Activated CD4-positive, CD25-positive, alpha-beta regulatory T cell treated with anti-CD3 and anti-CD28 coated beads, Interleukin-2, amount 50 U/mL, for 72 hours (primary cell): Measurements from ENCODE around the gene SLC6A4.
"Not testable (repeated sequence)": the region's sequence is repeated elsewhere in the genome, so short reads cannot be mapped to it uniquely, and the experiment has no call there.

Experiments
- DNase-seq: peaks from one replicate; pipeline ENCODE4 v3.0.0; 2021

The SLC6A4 gene

DNA sequence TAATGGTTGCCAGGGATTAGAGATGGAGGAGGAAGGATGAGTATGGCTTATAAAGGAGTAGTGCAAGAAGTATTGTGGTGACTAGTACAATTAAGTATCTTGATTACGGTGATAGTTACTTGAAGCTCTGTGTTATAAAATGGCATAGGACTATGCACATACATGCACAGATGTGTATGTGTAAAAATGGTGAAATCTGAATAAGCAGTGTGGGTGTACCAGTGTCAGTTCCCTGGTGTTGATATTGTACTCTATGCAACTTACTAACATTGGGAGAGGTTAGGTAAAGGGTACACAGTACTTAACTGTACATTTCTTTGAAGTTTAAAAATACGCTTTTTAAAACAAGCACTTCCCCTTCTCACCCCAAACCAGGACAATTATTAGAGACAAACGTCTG is 70.3 kb downstream of the SLC6A4 start:
- DNase-seq = no peak

DNA sequence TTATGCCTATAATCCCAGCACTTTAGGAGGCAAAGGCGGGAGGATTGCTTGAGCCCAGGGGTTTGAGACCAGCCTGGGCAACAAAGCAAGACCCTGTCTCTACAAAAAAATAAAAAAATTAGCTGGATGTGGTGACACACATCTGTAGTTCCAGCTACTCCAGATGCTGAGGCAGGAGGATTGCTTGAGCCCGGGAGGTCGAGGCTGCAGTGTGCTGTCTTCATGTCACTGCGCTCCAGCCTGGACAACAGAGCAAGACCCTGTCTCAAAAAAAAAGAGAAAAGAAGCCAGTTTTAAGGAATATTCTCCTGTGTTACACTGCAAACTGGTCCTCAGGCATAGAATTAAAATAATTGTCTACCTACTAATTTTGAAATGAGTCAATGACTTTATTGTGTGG is 71.0 kb downstream of the SLC6A4 start:
- no peak for DNase-seq

DNA sequence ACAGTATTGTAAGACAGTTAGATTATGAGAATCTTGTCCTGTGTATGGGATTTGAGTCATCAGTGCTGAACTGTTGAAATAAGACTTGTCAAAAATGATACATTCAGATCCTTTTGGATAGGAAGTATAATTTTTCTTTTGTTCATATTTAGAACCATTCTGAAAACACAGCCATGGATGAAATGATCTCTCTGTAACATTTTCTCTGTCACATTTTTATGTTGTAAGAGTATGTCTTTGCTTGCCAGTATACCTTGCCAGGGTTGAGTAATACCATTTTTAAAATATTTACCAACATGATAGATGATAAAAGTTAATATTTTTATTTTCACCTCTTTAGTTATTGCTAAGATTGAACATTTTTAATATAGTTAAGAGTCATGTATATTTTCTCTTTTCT is 73.9 kb downstream of the SLC6A4 start:
- no peak for DNase-seq

DNA sequence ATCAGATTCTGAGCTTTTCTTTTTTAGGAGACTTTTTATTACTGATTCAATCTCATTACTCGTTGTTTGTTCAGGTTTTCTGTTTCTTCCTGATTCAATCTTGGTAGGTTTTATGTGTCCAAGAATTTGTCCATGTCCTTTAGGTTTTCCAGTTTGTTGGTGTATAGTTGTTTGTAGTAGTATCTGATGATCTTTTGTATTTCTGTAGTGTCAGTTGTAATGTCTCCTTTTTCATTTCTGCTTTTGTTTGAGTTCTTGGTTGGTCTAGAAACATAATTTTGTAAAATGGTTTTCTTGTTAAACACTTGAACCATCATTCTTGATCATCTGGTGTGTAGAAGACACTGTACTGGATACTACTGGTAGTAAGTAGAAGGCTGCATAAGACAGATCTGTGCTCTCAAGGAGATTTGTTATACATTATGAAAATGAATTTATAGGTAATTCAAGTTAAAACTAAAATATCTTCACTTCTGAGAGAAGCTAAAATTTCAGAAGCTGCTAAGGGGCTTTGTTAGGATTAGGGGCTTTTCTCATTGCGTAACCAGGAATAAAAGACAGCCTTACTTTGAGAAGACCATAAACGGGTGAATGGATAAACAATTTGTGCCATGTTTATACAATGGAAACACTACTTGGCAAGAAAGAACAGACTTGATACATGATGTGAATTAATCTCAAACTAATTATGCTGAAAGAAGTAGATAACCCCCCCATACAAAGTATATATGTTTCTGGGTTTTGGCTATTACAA is 74.9 kb downstream of the SLC6A4 start:
- DNase-seq = no peak

- DNase-seq = no peak
Measured at GRCh38 chr17:30158896-30159625, 76.4 kb downstream of the SLC6A4 start.

- no peak for DNase-seq
Measured at GRCh38 chr17:30155389-30155788, 80.1 kb downstream of the SLC6A4 start.

DNA sequence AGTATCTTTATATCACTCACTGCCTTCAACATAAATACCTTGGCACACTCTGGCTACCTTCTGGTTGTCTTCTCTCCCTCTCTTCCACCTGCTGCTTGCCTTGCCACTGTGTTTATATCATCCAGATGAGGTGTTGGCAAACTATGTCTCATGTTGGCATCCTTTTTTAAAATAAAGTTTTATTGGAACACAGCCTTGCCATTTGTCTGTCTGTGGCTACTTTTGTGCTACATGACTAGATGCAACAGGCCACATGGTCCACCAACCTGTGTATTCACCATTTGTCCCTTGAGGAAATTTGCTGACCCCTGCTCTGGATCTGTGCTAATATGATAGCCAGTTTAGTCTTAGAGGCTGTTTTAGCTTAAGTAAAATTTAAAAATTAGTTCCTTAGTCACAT is 82.0 kb downstream of the SLC6A4 start:
- DNase-seq = no peak

DNA sequence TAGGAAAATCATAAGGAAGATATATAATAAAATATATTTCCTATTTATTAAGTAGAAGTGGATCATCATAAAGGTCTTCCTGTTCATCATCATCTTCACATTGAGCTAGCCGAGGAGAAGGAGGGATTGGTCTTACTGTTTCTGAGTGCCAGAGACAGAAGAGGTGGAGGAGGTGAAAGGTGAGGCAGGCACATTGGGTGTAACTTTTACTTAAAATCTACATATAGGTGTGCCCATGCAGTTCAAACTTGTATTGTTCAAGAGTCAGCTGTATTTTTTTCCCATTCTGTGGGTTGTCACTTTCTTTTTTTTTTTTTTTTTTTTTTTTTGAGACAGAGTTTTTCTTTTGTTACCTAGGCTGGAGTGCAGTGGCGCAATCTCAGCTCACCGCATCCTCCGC is 84.0 kb downstream of the SLC6A4 start:
- no peak for DNase-seq

- no peak for DNase-seq
Measured at GRCh38 chr17:30148376-30148775, 87.1 kb downstream of the SLC6A4 start.

DNA sequence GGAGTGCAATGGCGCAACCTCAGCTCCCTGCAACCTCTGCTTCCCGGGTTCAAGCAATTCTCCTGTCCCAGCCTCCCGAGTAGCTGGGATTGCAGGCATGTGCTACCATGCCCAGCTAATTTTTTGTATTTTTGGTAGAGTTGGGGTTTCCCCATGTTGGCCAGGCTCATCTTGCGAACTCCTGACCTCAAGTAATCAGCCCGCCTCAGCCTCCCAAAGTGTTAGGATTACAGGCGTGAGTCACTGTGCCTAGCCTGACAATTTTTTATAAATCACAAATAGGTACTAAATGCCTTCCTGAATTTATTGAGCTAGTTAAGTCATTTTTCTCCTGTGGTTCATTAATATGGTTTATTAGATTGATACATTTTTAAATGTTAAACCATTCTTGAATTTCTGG is 87.6 kb downstream of the SLC6A4 start:
- not testable (repeated sequence) for DNase-seq
